ENCODE measurements around the gene PP2D1. TPM values are rescaled to one million over a fixed set of nuclear protein-coding genes. Genes with fewer than 3 reads are reported as not detected.

The PP2D1 gene
- total RNA-seq, 4 donors from 2014 or later: not detected

DNA sequence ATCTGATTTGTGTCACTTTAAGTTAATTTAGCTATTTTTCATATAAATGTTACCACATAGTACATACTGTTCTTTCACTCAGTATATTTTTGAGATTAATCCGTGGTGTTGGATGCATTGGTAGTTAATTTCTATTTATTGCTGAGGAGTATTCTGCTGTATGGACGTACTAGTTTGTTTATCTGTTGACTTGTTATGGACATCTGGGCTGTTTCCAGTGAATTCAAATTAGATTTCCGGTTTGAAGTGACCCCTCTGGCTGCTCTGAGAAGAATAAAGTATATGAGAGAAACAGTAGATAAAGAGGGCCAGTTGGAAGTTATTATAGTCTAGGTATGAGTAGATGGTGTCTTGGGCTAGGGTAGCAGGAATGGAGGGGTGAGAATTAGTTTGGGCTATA is 43.8 kb upstream of the PP2D1 start:
- no peaks in the 10 kb centered on the region for H3K27me3 ChIP-seq
- no peak for TF ChIP-seq POLR2A (IDR thresholded peaks at IDR 0.05)
- 76% methylated on average over 3 of the region's 3 CpGs for WGBS
- H3K36me3 ChIP-seq: no peaks in the 10 kb centered on the region
- DNase-seq (ENCODE audit: low spot score in 2 of 2): no peak
- H3K4me1 ChIP-seq: peaks cover 69% of the 10 kb centered on the region
- H3K4me3 ChIP-seq: no peak overlapping the region
- peak overlapping the region; percentile 89 for H3K27ac ChIP-seq
- H3K9me3 ChIP-seq: no peaks in the 10 kb centered on the region

- Histone ChIP-seq H3K9me3 (no peaks in the 10 kb centered on the region), H3K4me3 (no peak overlapping the region), H3K27me3 (no peaks in the 10 kb centered on the region), H3K36me3 (no peaks in the 10 kb centered on the region), H3K27ac (peak overlapping the region; percentile 56), H3K4me1 (peaks cover 65% of the 10 kb centered on the region)
- no peak for DNase-seq (ENCODE audit: low spot score in 2 of 2)
- WGBS: 51% methylated on average over 10 of the region's 10 CpGs
- no peak for TF ChIP-seq POLR2AphosphoS5 (IDR thresholded peaks at IDR 0.05)
Measured at GRCh38 chr3:20055020-20055775, 43.1 kb upstream of the PP2D1 start.

- TF ChIP-seq, protein P1, sequence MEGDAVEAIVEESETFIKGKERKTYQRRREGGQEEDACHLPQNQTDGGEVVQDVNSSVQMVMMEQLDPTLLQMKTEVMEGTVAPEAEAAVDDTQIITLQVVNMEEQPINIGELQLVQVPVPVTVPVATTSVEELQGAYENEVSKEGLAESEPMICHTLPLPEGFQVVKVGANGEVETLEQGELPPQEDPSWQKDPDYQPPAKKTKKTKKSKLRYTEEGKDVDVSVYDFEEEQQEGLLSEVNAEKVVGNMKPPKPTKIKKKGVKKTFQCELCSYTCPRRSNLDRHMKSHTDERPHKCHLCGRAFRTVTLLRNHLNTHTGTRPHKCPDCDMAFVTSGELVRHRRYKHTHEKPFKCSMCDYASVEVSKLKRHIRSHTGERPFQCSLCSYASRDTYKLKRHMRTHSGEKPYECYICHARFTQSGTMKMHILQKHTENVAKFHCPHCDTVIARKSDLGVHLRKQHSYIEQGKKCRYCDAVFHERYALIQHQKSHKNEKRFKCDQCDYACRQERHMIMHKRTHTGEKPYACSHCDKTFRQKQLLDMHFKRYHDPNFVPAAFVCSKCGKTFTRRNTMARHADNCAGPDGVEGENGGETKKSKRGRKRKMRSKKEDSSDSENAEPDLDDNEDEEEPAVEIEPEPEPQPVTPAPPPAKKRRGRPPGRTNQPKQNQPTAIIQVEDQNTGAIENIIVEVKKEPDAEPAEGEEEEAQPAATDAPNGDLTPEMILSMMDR (IDR thresholded peaks at IDR 0.05): no peak
- peak; percentile 66 to 94 (median 94) for TF ChIP-seq POLR2AphosphoS5 (IDR thresholded peaks at IDR 0.05)
- Histone ChIP-seq H3K9me3 (no peaks in the 10 kb centered on the region), H3K4me1 (peaks cover 65% of the 10 kb centered on the region), H3K27ac (peak overlapping the region; percentile 56), H3K4me3 (no peak overlapping the region), H3K27me3 (no peaks in the 10 kb centered on the region), H3K36me3 (no peaks in the 10 kb centered on the region)
- DNase-seq (ENCODE audit: low spot score in 2 of 2): peak in 1 of 2 donors; percentile 71
- WGBS: 27% methylated on average over 4 of the region's 4 CpGs
Measured at GRCh38 chr3:20054549-20054987, 42.5 kb upstream of the PP2D1 start.

- Histone ChIP-seq H3K4me3 (no peak overlapping the region), H3K36me3 (no peaks in the 10 kb centered on the region), H3K4me1 (peaks cover 70% of the 10 kb centered on the region), H3K9me3 (no peaks in the 10 kb centered on the region), H3K27me3 (no peaks in the 10 kb centered on the region), H3K27ac (no peak overlapping the region)
- WGBS: 92% methylated on average over 7 of the region's 7 CpGs
- TF ChIP-seq POLR2A (IDR thresholded peaks at IDR 0.05) (no peak), POLR2AphosphoS5 (IDR thresholded peaks at IDR 0.05) (no peak), EP300 (IDR thresholded peaks at IDR 0.05) (no peak)
- TF ChIP-seq, protein P1 (IDR thresholded peaks at IDR 0.05): no peak
- DNase-seq (ENCODE audit: low spot score in 2 of 2): no peak
Measured at GRCh38 chr3:20052851-20053250, 40.8 kb upstream of the PP2D1 start.

DNA sequence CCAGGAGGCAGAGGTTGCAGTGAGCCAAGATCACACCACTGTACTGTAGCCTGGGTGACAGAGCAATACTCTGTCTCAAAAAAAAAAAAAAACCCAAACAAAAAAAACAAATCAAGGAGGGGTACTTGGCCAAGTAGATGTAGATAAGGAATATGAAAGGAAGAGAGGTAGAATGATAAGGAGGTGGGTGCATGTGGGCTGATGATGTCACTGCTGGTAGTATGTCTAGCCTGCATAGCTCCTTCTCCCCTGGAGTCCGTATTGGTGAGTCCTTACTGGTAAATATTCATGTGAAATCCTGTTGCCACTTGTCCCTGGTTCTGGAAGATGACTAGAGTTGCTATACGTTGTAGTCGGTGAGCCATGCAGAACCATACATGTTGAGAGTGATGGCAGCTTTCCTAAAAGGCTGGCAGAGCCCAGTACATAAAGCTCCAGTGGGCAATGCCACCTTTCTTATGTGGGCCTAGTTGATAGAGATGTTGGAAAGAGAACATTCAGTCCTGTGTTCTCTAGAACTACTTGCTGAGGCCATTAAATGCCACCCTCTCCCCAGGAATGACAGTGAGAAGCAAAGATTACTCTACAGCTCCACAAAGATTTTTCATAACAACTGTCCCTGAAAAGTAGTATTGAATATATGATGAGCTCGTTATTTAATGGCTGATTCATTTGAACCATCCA is 39.2 kb upstream of the PP2D1 start:
- Histone ChIP-seq H3K4me1 (peaks cover 65% of the 10 kb centered on the region), H3K4me3 (no peak overlapping the region), H3K9me3 (no peaks in the 10 kb centered on the region), H3K27ac (no peak overlapping the region), H3K27me3 (no peaks in the 10 kb centered on the region), H3K36me3 (no peaks in the 10 kb centered on the region)
- 58% methylated on average over 4 of the region's 4 CpGs for WGBS
- DNase-seq (ENCODE audit: low spot score in 2 of 2): no peak
- TF ChIP-seq POLR2AphosphoS5 (IDR thresholded peaks at IDR 0.05) (no peak), EP300 (IDR thresholded peaks at IDR 0.05) (no peak), POLR2A (IDR thresholded peaks at IDR 0.05) (no peak)
- TF ChIP-seq, protein P1 (IDR thresholded peaks at IDR 0.05): no peak
